Neural crest cell (in vitro differentiated cells): ENCODE data around the gene ERMN. TPM values are rescaled to one million over a fixed set of nuclear protein-coding genes. Genes with fewer than 3 reads are reported as not detected.

Source experiments
- DNase-seq: peaks from one replicate; pipeline ENCODE4 v3.0.0; 2021; ENCODE audit warnings: low read depth, mixed read lengths, low spot score
- H3K27ac Mint-ChIP-seq: one replicate; pipeline ENCODE4 v1.8.0; 2021; ENCODE audit warnings: mild to moderate bottlenecking, mixed read lengths; ENCODE audit not compliant: unreplicated experiment
- H3K27me3 Mint-ChIP-seq: 2 replicates; pipeline ENCODE4 v1.8.0; 2021; ENCODE audit warnings: low read depth, mild to moderate bottlenecking, mixed read lengths
- H3K36me3 Mint-ChIP-seq: 2 replicates; pipeline ENCODE4 v1.8.0; 2021; ENCODE audit warnings: low read depth, mild to moderate bottlenecking, mixed read lengths
- H3K4me1 Mint-ChIP-seq: 2 replicates; pipeline ENCODE4 v1.8.0; 2021; ENCODE audit warnings: mixed read lengths
- H3K4me3 Mint-ChIP-seq: one replicate; pipeline ENCODE4 v1.8.0; 2021; ENCODE audit warnings: mild to moderate bottlenecking, mixed read lengths
- H3K9me3 Mint-ChIP-seq: 2 replicates; pipeline ENCODE4 v1.8.0; 2021; ENCODE audit warnings: mixed read lengths
- total RNA-seq: library from RNA; stranded (reverse); gene quantifications from 2 replicates; pipeline ENCODE4 v1.2.1, GENCODE V29; 2021
- TF ChIP-seq, protein P1 (sequence below): fragments of 200-600 bp; sonication (generic); conservative IDR thresholded peaks from 2 replicates; pipeline ENCODE4 v1.5.0; 2021; ENCODE audit warnings: antibody characterized with exemption, mild to moderate bottlenecking

Gene ERMN
- total RNA-seq, 1 donor from 2014 or later: 0.44 TPM

DNA sequence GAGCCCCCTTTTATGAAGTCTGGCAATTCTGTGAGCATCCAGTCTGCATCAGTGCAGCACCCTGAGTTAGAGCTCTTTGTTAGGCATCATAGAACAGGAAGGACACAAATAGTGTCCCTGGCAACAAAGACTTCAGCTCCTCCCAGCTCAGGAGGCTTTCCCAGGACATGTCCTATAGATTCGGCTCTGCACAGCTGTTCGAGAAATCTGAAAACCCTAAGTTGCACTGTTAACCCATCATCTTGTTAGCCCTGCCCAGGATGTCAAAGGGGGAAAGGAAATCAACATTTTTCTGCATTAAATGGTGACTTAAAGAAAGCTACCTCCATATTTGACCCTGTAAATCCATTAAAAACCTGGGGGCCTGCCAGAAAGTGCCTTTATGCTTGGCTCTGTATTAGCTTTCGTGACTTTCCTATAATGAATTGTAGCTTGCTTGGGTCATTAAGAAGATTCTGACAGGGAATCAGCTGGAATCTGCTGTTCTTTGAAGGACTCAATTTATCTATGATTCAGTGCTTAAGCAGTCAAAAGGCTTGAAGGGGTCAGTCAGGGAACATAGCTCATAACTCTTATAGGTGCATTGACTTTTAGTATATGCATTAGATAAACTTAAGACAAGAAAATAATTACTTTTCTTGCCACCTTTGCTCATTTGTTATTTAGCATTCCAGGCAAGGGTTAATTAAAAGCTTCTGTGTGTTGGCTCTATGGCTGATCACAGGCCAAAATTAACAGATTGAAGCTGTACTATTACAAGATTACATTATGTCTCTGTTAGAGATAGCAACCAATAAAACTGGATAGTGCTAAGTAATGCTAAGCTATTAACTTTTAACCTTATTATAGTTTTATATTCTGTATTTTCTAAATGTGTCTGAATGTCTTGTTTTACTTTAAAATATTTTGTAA lies 20.6 kb downstream of the ERMN start:
- Mint-ChIP-seq H3K9me3 (no peaks in the 10 kb centered on the region), H3K36me3 (no peaks in the 10 kb centered on the region), H3K4me3 (no peak overlapping the region), H3K27me3 (peaks cover 34% of the 10 kb centered on the region), H3K27ac (no peak overlapping the region), H3K4me1 (no peaks in the 10 kb centered on the region)
- DNase-seq: no peak
- TF ChIP-seq, protein P1, sequence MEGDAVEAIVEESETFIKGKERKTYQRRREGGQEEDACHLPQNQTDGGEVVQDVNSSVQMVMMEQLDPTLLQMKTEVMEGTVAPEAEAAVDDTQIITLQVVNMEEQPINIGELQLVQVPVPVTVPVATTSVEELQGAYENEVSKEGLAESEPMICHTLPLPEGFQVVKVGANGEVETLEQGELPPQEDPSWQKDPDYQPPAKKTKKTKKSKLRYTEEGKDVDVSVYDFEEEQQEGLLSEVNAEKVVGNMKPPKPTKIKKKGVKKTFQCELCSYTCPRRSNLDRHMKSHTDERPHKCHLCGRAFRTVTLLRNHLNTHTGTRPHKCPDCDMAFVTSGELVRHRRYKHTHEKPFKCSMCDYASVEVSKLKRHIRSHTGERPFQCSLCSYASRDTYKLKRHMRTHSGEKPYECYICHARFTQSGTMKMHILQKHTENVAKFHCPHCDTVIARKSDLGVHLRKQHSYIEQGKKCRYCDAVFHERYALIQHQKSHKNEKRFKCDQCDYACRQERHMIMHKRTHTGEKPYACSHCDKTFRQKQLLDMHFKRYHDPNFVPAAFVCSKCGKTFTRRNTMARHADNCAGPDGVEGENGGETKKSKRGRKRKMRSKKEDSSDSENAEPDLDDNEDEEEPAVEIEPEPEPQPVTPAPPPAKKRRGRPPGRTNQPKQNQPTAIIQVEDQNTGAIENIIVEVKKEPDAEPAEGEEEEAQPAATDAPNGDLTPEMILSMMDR: no peak

DNA sequence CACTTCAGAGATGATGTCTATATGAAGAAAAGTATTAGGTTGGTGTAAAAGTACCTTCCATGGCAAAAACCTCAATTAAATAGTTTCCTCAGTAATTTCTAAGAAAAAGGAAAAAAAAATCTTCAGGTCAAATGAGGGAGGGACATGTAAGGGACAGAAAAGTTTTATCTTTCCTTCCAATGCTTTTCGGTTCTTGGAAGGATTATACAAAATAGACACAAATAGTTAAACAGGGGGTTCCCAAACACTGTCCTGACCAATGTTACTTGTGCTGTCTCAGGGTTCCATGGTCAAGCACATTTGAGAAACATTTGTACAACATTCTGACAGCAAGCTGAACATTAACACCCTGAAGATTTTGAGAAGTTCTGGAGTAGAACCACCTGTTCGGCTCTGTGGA lies 22.0 kb downstream of the ERMN start:
- Mint-ChIP-seq H3K4me1 (no peaks in the 10 kb centered on the region), H3K4me3 (no peak overlapping the region)

GRCh38 chr2:157302492-157303099 lies 23.0 kb downstream of the ERMN start:
- Mint-ChIP-seq H3K27ac (no peak overlapping the region), H3K4me1 (no peaks in the 10 kb centered on the region), H3K27me3 (peaks cover 31% of the 10 kb centered on the region), H3K36me3 (no peaks in the 10 kb centered on the region), H3K4me3 (no peak overlapping the region), H3K9me3 (no peaks in the 10 kb centered on the region)
- TF ChIP-seq, protein P1: peak; percentile 91
- DNase-seq: peak; percentile 10

More for the DNA sequence above, 22.0 kb downstream of the ERMN start:
- DNase-seq: no peak
- Mint-ChIP-seq H3K36me3 (no peaks in the 10 kb centered on the region), H3K27me3 (peaks cover 31% of the 10 kb centered on the region), H3K27ac (no peak overlapping the region), H3K9me3 (no peaks in the 10 kb centered on the region)
- TF ChIP-seq, protein P1: no peak

DNA sequence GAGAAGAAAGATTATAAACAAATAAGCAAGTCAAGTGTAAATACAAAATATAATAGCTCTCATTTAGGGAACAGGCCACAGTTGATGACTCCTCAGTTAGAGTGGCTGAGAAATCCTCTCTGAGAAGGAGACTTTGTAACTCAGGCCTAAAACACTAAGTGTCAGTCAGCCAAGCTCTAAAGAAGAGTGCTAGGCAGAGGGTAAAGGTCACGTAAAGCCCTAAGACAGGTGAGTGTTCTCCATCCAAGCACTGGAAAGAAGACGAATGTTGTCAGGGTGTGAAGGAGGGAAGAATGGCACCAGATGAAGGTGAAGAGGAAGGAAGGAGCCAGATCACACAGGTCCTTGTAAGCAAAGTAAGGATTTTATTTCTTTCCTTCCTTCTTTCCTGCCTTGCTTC lies 24.3 kb downstream of the ERMN start:
- TF ChIP-seq, protein P1: no peak
- no peak for DNase-seq
- H3K4me1 Mint-ChIP-seq: no peaks in the 10 kb centered on the region
- H3K9me3 Mint-ChIP-seq: no peaks in the 10 kb centered on the region
- H3K36me3 Mint-ChIP-seq: no peaks in the 10 kb centered on the region
- no peak overlapping the region for H3K27ac Mint-ChIP-seq
- H3K27me3 Mint-ChIP-seq: peaks cover 25% of the 10 kb centered on the region
- no peak overlapping the region for H3K4me3 Mint-ChIP-seq

DNA sequence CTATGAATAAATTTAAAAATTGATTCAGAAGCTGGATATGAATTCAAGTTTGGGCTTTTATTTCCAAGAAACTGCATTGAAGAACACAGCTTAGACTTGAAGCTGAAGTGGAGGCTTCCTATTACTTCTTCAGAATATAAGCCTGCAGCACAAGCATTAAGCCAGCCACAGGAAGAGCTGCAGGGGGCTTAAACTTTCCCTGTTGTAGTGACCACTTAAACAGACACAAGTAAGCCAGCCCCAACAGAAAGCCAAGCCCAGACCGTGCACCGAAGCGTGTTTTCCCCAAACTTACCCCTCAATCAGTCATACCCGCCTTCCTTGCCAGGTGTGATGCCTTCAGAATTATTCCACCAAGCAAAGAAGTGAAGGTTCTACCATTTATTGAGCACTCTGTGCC lies 28.7 kb downstream of the ERMN start:
- DNase-seq: no peak
- Mint-ChIP-seq H3K27ac (no peak overlapping the region), H3K9me3 (no peaks in the 10 kb centered on the region)

More for the DNA sequence above, 28.7 kb downstream of the ERMN start:
- Mint-ChIP-seq H3K36me3 (no peaks in the 10 kb centered on the region), H3K4me1 (no peaks in the 10 kb centered on the region), H3K4me3 (no peak overlapping the region), H3K27me3 (peaks cover 17% of the 10 kb centered on the region)
- TF ChIP-seq, protein P1: no peak
